ENCODE measurements around the gene MYL10.

- TF ChIP-seq MAX (IDR thresholded peaks at IDR 0.05; ENCODE audit: insufficient read depth, insufficient read length) (no peak), CTCF (IDR thresholded peaks at IDR 0.05; ENCODE audit: extremely low read depth in 1 of 2, insufficient read depth in 1 of 2, low read depth in 1 of 2, low read length in 2 of 2) (no peak), POLR2A (IDR thresholded peaks at IDR 0.05; ENCODE audit: low read depth, low read length) (no peak), EZH2 (IDR thresholded peaks at IDR 0.05; ENCODE audit: borderline replicate concordance, low read depth, low read length, severe bottlenecking) (no peak), POLR2AphosphoS5 (IDR thresholded peaks at IDR 0.05; ENCODE audit: insufficient read depth, low read depth, low read length) (no peak), FOS (IDR thresholded peaks at IDR 0.05; ENCODE audit: borderline replicate concordance, insufficient read depth, low read length) (no peak), MYC (IDR thresholded peaks at IDR 0.05; ENCODE audit: low read depth, low read length) (no peak), JUN (IDR thresholded peaks at IDR 0.05; ENCODE audit: borderline replicate concordance, insufficient read depth, insufficient read length, low read depth) (no peak), GATA2 (IDR thresholded peaks at IDR 0.05; ENCODE audit: insufficient read depth, insufficient read length, low read depth, low read length) (no peak)
These were observed 11.5 kb downstream of the MYL10 start for GRCh38 chr7:101617451-101618206.

Data from endothelial cell of umbilical vein (primary cell).